Measurements from ENCODE around the gene UBE2J2. TPM values are rescaled to one million over a fixed set of nuclear protein-coding genes. Genes with fewer than 3 reads are reported as not detected.

The UBE2J2 gene
- total RNA-seq, 1 donor from 2014 or later, result 56.7 TPM

DNA sequence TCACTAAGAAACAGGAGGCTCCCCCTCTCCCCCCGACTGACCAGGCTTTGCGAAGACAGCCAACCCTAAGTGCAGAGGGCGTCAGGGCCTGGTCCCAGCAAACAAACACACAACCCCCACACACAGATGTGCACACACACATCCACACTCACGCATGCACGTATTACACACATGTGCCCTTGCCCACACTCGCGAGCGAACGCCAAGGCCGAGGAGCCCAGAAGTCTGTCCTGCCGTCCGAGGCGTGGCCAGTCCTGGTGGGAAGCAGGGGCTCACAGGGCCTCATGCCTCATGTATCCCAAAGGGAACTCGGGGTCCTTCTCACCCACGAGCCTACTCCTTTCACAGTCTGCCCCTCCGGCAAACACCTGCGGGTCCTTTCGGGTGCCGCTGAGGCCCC lies 43.9 kb downstream of the UBE2J2 start:
- intact Hi-C loops (cut with DNase I), result loop anchor here (10.0 kb wide), 1 partner anchor 105 kb away; no protein-coding TSS in a partner anchor
- DNase-seq (ENCODE audit: extremely low spot score in 2 of 2), result no peak
- H3K36me3 ChIP-seq, result peaks cover 0 to 36% of the 10 kb centered on the region in 2 donors
- H3K4me3 ChIP-seq, result no peak overlapping the region
- no peaks in the 10 kb centered on the region for H3K27me3 ChIP-seq
- no peaks in the 10 kb centered on the region for H3K9me3 ChIP-seq
- TF ChIP-seq POLR2AphosphoS5 (IDR thresholded peaks at IDR 0.05; ENCODE audit: insufficient read depth in 1 of 2, low read depth in 1 of 2) (no peak), POLR2A (IDR thresholded peaks at IDR 0.05) (no peak), CTCF (IDR thresholded peaks at IDR 0.05) (no peak)
- H3K27ac ChIP-seq, result no peak overlapping the region
- peaks cover 50% of the 10 kb centered on the region for H3K4me1 ChIP-seq

- peaks cover 50% of the 10 kb centered on the region for H3K4me1 ChIP-seq
- peaks cover 0 to 39% of the 10 kb centered on the region in 2 donors for H3K36me3 ChIP-seq
- no peak overlapping the region for H3K27ac ChIP-seq
- no peak overlapping the region for H3K4me3 ChIP-seq
- H3K9me3 ChIP-seq, result no peaks in the 10 kb centered on the region
- TF ChIP-seq CTCF (IDR thresholded peaks at IDR 0.05) (no peak), POLR2AphosphoS5 (IDR thresholded peaks at IDR 0.05; ENCODE audit: insufficient read depth in 1 of 2, low read depth in 1 of 2) (no peak), POLR2A (IDR thresholded peaks at IDR 0.05) (no peak)
- no peak for DNase-seq (ENCODE audit: extremely low spot score in 2 of 2)
- H3K27me3 ChIP-seq, result no peaks in the 10 kb centered on the region
- intact Hi-C loops (cut with DNase I), result no loop called here
These were observed 44.9 kb downstream of the UBE2J2 start for GRCh38 chr1:1228596-1229321.

GRCh38 chr1:1228187-1228586 lies 45.5 kb downstream of the UBE2J2 start:
- peaks cover 47% of the 10 kb centered on the region for H3K4me1 ChIP-seq
- no peak for TF ChIP-seq POLR2A (IDR thresholded peaks at IDR 0.05)
- TF ChIP-seq CTCF (IDR thresholded peaks at IDR 0.05), result no peak
- TF ChIP-seq POLR2AphosphoS5 (IDR thresholded peaks at IDR 0.05; ENCODE audit: insufficient read depth in 1 of 2, low read depth in 1 of 2), result no peak
- no peak overlapping the region for H3K4me3 ChIP-seq
- intact Hi-C loops (cut with DNase I), result no loop called here
- H3K36me3 ChIP-seq, result peaks cover 0 to 45% of the 10 kb centered on the region in 2 donors
- H3K27me3 ChIP-seq, result no peaks in the 10 kb centered on the region
- no peak for DNase-seq (ENCODE audit: extremely low spot score in 2 of 2)
- no peaks in the 10 kb centered on the region for H3K9me3 ChIP-seq
- no peak overlapping the region for H3K27ac ChIP-seq

GRCh38 chr1:1227386-1227785 lies 46.3 kb downstream of the UBE2J2 start:
- intact Hi-C loops (cut with DNase I), result no loop called here
- H3K27me3 ChIP-seq, result no peaks in the 10 kb centered on the region
- DNase-seq (ENCODE audit: extremely low spot score in 2 of 2), result no peak
- no peak overlapping the region for H3K4me3 ChIP-seq
- H3K4me1 ChIP-seq, result peaks cover 41% of the 10 kb centered on the region
- H3K27ac ChIP-seq, result no peak overlapping the region
- H3K36me3 ChIP-seq, result peaks cover 0 to 49% of the 10 kb centered on the region in 2 donors
- H3K9me3 ChIP-seq, result no peaks in the 10 kb centered on the region
- TF ChIP-seq POLR2AphosphoS5 (IDR thresholded peaks at IDR 0.05; ENCODE audit: insufficient read depth in 1 of 2, low read depth in 1 of 2), result no peak
- no peak for TF ChIP-seq CTCF (IDR thresholded peaks at IDR 0.05)
- no peak for TF ChIP-seq POLR2A (IDR thresholded peaks at IDR 0.05)
